Nephron progenitor cell (in vitro differentiated cells): ENCODE measurements around the gene FAM161B.
A peak's percentile ranks its signal among the peaks of the same experiment; 100 is the strongest.

Source experiments
- DNase-seq: peaks from one replicate; pipeline ENCODE4 v3.0.0; 2021
- H3K27ac Mint-ChIP-seq: 2 replicates; pipeline ENCODE4 v1.8.0; 2021; ENCODE audit warnings: mild to moderate bottlenecking, moderate library complexity, mixed read lengths
- H3K27me3 Mint-ChIP-seq: 2 replicates; pipeline ENCODE4 v1.8.0; 2021; ENCODE audit warnings: mild to moderate bottlenecking, low read depth, mixed read lengths; ENCODE audit not compliant: poor library complexity
- H3K36me3 Mint-ChIP-seq: 2 replicates; pipeline ENCODE4 v1.8.0; 2021; ENCODE audit warnings: low read depth, mixed read lengths
- H3K4me1 Mint-ChIP-seq: 2 replicates; pipeline ENCODE4 v1.8.0; 2021; ENCODE audit warnings: mixed read lengths
- H3K4me3 Mint-ChIP-seq: 2 replicates; pipeline ENCODE4 v1.8.0; 2021; ENCODE audit warnings: mild to moderate bottlenecking, moderate library complexity, mixed read lengths
- H3K9me3 Mint-ChIP-seq: 2 replicates; pipeline ENCODE4 v1.8.0; 2021; ENCODE audit warnings: mild to moderate bottlenecking, moderate library complexity, mixed read lengths
- CTCF ChIP-seq: fragments of 200-600 bp; sonication (generic); IDR thresholded peaks from 2 replicates; pipeline ENCODE4 v1.5.0; 2021; ENCODE audit warnings: antibody characterized with exemption

Gene FAM161B

GRCh38 chr14:73949752-73950734, at the start of gene FAM161B, which contains the start of gene COQ6:
Gene FAM161B (minus strand): TSS chr14:73950094. CDS start chr14:73950026, 68 bp downstream.
Gene COQ6 (plus strand): TSS chr14:73950302. CDS start chr14:73950333, 31 bp downstream.
- peak; percentile 84 for DNase-seq
- peaks cover 30% of the 10 kb centered on the region for H3K4me1 Mint-ChIP-seq
- H3K9me3 Mint-ChIP-seq, result no peaks in the 10 kb centered on the region
- TF ChIP-seq CTCF, result no peak
- H3K4me3 Mint-ChIP-seq, result peak within 1 kb of the TSS; percentile 92
- H3K27ac Mint-ChIP-seq, result peak within 1 kb of the TSS; percentile 98
- H3K27me3 Mint-ChIP-seq, result peaks cover 18% of the 10 kb centered on the region
- H3K36me3 Mint-ChIP-seq, result peaks cover 16% of the 10 kb centered on the region

- TF ChIP-seq CTCF, result no peak
- peaks cover 27% of the 10 kb centered on the region for H3K36me3 Mint-ChIP-seq
- H3K9me3 Mint-ChIP-seq, result no peaks in the 10 kb centered on the region
- H3K27ac Mint-ChIP-seq, result peak overlapping the region; percentile 77
- no peak for DNase-seq
- no peaks in the 10 kb centered on the region for H3K27me3 Mint-ChIP-seq
- peaks cover 36% of the 10 kb centered on the region for H3K4me1 Mint-ChIP-seq
- no peak overlapping the region for H3K4me3 Mint-ChIP-seq
Measured at GRCh38 chr14:73998726-73999125, 48.8 kb upstream of the FAM161B start.

- TF ChIP-seq CTCF, result no peak
- peak overlapping the region; percentile 77 for H3K27ac Mint-ChIP-seq
- no peak for DNase-seq
- H3K4me3 Mint-ChIP-seq, result no peak overlapping the region
- peaks cover 41% of the 10 kb centered on the region for H3K4me1 Mint-ChIP-seq
- no peaks in the 10 kb centered on the region for H3K27me3 Mint-ChIP-seq
- peaks cover 21% of the 10 kb centered on the region for H3K36me3 Mint-ChIP-seq
- H3K9me3 Mint-ChIP-seq, result no peaks in the 10 kb centered on the region
Measured at GRCh38 chr14:73997944-73998447, 48.1 kb upstream of the FAM161B start.

- peaks cover 41% of the 10 kb centered on the region for H3K4me1 Mint-ChIP-seq
- peaks cover 17% of the 10 kb centered on the region for H3K36me3 Mint-ChIP-seq
- no peak overlapping the region for H3K4me3 Mint-ChIP-seq
- H3K9me3 Mint-ChIP-seq, result no peaks in the 10 kb centered on the region
- peak overlapping the region; percentile 76 for H3K27ac Mint-ChIP-seq
- DNase-seq, result no peak
- no peak for TF ChIP-seq CTCF
- no peaks in the 10 kb centered on the region for H3K27me3 Mint-ChIP-seq
Measured at GRCh38 chr14:73997108-73997943, 47.4 kb upstream of the FAM161B start.

GRCh38 chr14:73996731-73997107, 46.8 kb upstream of the FAM161B start:
- Mint-ChIP-seq H3K27me3 (no peaks in the 10 kb centered on the region), H3K9me3 (no peaks in the 10 kb centered on the region), H3K36me3 (peaks cover 17% of the 10 kb centered on the region), H3K27ac (peak overlapping the region; percentile 76), H3K4me1 (peaks cover 41% of the 10 kb centered on the region), H3K4me3 (no peak overlapping the region)
- no peak for TF ChIP-seq CTCF
- DNase-seq, result no peak
